GM18873 (cell line): ENCODE measurements around the gene SULT1B1.

Experiments used
- ATAC-seq: cut with Tn5 transposase; IDR thresholded peaks from one replicate; pipeline ENCODE4 v1.9.1; 2021; ENCODE audit warnings: mild to moderate bottlenecking, moderate library complexity, moderate number of reproducible peaks; ENCODE audit not compliant: unreplicated experiment, low FRiP score

Gene SULT1B1

DNA sequence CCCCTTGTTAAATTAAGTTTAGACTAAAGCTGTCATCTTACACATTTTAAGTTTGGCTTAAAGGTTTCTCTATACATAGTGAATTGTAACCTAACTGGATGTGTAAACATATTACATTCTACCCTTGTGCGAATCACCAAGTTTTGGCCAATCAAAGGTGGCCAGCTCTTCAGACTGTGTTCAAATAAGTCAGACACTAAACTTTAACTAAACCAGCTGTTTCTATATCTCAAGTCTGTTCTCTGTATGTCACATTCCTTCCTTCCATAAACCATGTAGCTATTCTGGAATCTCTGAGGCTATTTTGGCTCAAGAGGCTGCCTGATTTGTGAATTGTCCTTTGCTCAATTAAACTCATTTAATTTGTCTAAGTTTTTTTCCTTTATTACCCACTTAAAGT is 6.7 kb downstream of the SULT1B1 start:
- ATAC-seq, result no peak

DNA sequence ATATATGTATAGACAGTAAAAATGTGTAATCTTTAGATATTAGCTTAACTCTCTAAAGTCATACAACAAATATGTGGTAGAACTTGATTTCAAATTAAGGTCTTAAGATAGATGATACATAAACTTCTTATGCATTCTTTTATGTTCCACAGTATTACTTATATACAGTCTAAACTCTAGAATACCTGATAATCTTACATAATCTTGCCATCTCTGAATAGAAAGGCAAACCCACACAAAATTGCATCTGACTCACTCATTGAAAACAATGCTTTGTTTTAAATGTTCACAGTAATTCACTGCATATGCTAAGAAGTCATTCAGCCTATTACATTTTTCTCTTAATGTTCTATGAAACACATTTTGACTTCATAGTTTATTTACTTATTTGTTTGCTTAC is 10.1 kb downstream of the SULT1B1 start:
- ATAC-seq, result no peak

DNA sequence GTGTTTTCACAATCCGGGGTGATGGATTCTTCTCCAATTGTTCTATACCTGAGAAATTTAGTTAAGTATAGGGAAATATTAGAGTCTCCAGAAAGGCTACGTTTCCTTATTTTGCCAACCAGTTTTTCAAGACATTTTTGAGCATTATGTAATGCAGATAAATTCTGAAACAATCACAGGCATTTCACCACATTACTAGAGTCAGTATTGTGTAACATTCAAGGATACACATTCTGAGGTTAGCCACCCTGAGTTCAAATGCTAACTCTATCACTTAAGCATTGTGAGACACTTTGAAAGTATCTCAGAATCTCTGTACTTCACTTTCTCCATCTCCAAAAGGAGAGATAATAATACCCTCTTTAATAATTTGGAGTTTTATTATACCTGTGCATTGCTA is 10.6 kb downstream of the SULT1B1 start:
- no peak for ATAC-seq

DNA sequence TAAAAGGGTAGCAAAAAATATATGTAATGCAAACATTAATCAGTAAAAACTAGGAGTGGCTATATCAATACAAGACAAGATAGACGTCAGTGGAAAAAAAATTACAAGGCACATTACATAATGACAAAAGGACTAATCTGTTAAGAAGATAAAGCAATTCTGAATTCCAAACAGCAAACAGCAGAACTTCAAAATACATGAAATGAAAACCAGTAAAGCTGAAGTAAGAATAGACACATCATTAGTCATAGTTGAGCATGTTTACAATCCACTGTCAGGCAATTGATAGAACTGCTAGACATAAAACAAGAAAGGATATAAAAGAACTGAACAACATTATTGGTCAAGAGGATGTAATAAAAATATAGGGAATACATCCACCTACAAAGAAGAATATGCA is 12.2 kb downstream of the SULT1B1 start:
- ATAC-seq, result no peak

DNA sequence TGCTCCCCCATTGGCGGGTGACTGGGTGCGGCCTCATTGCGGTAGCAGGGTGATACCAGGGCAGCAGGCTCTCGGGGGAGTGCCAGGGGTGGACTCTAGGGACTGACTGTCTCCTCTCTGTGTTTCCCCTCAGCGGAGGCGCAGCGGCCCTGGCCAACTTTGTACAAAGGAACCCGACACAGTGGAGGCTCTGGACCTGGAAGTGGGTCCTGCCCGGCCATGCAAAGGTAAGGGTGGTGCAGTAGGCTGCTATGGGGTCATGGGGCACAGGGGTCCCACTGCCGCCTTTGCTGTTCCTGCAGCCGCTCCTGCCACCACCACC is 16.3 kb downstream of the SULT1B1 start:
- ATAC-seq, result no peak

DNA sequence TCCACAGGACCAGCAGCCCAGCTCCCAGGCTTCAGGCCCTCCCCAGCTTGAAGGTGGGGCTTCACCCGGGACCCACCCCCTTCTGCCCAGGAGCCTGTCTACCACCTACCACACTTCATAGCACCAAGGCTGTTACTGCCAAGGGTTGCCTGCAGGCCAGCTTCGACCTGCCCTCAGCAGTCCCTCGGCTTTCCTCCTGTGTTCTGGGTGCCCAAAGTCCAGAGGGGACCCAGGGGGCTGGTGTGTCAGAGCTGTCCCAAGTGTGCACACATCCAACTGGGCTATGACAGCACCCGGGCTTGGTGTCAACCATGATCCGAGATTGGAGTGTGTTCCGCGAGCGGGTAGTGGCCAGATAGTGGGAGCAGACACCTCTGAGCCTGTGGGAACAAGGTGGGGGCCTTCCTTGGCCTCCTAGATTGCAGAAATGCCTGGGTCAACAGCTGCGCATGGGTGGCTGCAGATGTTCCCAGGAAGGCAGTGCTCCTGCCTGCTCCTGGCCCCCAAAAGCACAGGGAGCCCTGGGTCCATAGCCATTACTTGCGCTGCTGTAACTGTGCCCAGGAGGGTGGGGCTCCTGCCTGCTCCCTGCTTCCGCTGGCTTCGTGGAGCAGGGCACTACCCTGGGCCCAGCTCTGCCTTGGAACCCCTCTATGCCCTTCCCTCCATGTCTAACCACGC is 16.8 kb downstream of the SULT1B1 start:
- ATAC-seq, result no peak

DNA sequence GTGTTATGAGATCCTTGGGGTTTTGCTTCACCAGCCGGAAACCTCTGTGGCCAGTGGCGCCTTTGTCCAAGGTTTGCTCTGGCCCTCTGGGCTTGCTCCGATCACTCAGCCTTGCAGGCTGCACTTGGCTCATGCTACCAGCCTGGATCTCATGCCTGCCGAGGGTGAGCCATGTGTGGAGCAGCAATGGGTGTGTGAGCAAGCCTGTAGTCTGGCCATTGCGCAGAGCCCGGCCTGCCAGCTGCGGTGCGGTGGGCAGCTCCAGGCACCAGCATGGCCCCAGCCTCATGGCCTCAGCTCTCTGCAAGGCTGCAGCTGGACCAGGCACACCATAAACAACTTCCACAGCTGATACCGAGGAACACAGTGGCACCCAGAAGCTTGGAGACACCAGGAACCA is 17.8 kb downstream of the SULT1B1 start:
- no peak for ATAC-seq

DNA sequence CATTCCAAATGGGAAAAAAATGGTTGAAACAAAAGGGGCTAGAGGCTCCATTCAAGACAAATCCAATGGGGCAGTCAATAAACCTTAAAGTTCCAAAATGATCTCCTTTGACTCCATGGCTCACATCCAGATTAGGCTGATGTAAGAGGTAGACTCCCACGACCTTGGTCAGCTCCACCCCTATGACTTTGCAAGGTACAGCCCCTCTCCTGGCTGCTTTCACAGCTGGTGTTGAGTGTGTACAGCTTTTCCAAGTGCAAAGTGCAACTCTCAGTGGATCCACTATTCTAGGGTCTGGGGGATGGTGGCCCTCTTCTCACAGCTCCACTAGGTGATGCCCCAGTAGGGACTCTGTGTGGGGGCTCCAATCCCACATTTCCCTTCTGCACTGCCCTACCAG is 21.5 kb downstream of the SULT1B1 start:
- no peak for ATAC-seq

DNA sequence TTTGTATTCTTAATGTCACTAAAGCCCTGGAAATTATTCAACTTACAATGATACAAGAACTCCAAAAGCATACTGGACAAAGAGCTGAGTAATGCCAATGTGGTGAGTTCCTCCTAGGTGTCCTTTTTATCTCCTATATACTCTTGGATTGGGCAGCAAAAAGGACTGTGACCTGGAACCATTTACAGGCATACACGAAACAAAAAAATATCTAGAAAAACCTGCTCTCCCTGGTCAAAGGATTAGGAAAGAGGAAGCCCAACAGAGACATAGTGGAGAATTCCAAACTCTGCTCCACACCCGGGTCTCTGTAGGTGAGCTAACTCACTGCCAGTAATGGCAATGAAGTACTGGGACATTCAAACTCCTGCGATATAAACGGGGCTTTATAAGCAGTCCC is 25.3 kb downstream of the SULT1B1 start:
- no peak for ATAC-seq

DNA sequence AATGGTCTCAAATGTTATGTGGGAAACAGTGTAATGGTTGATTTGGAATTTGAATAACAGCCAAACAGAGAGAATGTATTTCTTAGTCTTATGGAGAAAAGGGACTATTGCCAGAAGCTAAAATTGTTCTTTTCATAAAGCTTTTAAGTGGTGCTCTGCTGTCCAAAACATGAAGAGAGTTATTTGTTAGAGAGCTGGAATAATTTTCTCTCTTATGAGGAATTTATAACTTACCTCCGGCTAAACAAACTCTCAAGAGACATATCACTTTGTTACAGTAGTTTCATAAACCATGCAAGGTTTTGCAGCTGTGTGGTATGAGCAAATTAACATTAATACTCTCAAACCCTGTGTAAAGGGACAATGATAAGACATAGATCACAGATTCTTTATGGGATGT is 28.6 kb downstream of the SULT1B1 start:
- ATAC-seq, result no peak

DNA sequence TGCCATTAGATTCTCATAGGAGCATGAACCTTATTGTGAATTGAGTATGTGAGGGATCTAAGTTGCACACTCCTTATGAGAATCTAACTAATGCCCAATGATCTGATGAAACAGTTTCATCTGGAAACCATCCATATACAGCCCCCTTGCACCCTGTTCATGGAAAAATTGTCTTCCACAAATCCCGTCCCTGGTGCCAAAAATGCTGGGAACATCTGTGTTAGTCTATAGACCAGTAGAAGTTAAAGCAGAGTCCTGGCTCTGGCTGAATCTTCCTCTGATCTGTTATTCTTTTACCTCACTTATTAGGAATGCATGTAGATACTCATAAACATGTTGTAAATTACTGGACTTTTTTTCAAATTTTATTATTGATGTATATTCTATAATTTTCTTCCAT is 29.2 kb downstream of the SULT1B1 start:
- no peak for ATAC-seq

DNA sequence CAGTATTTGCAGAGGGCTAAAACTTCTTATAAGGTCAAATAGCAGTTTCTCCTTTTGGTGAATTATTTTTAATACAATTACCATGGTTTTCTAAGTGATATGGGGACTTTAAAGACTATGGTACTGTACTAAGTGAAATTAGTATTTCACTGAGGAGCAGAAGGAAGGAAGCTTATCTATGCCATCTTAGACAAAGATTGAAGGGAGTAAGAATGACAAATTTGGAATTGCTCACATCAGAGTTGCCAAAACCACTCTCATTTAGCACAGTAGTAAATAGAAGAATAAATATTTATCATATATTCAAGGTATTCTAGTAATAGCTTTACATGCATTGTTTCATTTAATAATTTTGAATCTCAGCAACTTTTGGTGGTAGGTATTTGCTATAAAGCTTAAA is 30.4 kb downstream of the SULT1B1 start:
- ATAC-seq, result no peak

DNA sequence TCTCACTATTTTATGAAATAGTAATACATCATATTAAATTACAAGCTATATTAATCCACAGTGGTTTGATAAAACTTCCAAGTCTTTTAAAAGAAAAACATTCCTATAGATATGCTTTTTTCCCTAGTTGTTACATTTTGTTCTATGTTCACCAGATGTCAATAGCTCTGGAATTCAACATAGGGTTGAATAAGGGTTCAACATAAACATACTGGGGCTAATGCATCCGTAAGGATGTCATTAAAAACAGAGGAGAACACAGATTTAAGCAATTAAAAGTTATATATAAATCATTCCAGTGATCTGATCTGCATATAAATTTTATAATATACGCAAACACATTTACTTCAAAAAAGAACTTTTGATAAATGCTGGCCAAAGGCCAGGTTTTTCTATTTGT is 32.5 kb downstream of the SULT1B1 start:
- no peak for ATAC-seq

DNA sequence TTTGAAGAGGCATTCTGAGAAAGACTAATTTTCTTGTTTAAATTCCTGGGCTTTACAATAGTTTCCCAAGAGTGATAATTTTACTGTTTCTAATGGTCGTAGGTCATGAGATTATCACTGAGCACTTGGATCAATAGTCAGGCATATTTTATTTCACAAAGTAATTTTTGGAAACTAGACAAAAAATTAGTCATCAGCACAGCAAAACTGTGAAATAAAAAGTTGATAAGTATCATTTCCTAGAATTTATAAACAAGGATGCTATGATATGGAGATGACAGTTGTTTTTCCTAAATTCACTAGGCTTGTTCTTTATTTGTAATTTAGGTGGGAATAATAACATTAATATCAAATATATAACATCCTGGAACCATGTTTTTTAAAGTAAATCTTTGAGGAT is 33.0 kb downstream of the SULT1B1 start:
- ATAC-seq, result no peak

DNA sequence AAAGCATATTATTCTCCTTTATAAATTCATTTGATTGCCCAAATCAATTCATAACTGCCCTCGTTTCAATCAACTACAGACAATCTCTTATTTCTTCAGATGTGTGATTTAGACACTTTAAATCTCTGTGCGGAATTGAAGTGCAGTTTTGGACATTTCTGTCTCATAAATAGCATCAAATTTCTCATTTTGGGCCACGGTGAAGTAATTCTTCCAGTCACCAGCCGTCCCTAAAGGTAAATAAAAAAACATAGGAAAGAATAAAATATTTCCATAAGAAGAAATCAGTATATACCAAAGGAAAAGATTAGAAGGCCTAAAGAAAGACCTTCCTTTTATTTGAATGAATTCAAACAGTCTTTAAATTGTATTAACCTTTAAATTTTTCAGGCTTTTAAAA is 33.4 kb downstream of the SULT1B1 start:
- no peak for ATAC-seq

DNA sequence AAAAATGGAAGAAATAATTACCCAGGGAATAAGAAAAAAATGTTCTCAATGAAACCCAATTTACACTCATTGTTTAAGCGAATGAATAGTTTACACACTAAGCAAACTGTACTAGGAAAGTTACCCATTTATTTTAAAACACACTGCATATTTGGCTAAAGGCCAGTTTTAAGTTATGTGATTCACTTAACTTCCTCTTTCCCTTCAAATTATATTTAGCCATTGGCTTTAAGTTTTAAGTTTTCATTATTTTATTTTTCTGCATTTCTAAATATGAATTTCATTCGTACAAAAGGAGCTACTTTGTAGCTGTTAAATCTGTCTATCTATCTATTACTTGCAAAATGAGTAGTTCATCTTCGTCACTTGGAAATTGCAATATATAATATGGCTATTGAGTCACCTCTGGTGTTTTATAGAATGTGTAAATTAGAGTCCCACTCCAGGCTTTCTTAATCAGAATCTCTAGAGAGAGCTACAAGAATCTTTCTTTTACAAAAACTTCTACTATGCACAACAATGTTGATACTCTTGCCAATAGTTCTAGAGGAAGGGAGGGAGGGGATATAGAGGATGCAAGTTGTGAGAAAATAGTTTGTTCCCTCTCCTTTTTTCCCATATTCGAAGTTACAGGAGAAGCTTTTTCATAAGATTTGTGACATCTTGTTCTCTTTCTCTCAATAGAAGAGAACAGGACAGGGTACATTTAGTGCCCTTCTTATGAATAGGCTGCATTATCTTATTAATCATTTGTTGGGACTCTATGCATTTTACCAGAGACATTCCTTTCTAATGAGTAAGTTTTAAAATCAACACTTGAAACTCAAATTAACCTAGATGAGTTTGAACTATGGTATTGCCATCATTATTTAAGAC is 41.8 kb downstream of the SULT1B1 start:
- ATAC-seq, result no peak

DNA sequence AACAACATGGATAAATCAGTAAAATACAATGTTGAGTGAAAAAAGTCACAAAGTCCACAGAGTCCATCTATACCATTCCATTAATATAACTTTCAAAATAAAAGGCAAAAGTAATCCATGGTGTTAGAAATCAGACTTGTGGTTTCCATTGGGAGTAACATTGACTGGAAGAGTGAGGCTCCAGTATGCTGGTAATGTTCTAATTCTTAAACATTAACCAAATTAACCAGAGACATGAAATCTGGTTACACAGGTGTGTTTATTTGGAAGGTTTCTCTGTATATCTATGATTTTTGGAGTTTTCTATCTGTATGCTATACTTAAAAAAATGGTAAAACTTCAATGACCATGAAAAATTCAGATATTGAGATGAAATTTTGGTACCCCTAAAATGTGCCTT is 42.6 kb downstream of the SULT1B1 start:
- no peak for ATAC-seq

DNA sequence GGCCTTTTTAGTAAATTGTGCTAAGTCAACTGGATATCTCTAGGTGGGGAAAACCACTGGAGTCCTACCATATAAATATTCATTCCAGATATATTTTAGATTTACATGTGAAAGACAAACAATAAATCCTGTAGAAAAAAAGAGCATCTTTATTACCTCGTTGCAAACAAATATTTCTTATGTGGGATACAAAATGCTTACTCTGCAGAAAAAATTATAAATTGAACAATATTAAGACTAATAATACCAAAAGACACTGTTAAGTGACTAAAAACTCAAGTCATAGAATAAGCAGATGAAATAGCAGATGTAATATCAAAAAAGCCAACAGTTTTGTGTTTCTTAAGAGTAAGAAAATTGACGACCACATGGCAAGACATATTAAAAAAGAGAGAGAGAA is 43.8 kb downstream of the SULT1B1 start:
- ATAC-seq, result no peak

DNA sequence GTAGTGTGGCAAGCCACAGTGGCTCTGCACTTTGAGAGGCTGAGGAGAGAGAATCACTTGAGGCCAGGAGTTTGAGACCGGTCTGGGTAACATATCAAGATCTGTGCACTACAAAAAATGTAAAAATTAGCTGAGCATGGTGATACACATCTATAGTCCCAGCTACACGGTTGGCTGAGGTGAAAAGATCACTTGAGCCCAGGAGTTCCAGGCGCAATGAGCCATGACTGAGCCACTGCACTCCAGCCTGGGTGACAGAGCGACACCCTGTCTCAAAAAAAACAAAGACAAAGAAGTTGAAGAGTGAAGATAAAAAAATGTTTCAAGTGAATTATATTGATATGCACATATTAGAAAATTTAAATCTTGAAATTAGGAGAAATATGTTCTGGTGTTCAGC is 46.3 kb downstream of the SULT1B1 start:
- ATAC-seq, result no peak

DNA sequence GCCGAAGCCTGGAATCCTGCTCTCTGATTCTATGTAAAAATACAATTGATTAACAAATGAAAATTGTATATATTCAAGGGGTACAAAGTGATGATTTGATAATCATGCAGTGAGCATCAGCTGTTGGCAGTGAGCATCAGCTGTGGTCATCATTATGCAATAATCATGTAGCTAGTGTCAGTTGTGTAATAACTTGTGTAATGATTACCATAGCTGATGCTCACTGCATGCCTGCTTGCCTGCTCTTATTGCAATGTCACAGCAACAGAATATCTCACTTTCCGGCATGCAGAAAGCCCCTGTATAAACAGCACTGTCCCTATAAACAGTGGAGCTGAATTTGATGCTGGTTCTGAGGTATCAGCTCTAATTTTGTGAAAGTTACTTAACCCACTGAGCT is 46.8 kb downstream of the SULT1B1 start:
- ATAC-seq, result no peak

DNA sequence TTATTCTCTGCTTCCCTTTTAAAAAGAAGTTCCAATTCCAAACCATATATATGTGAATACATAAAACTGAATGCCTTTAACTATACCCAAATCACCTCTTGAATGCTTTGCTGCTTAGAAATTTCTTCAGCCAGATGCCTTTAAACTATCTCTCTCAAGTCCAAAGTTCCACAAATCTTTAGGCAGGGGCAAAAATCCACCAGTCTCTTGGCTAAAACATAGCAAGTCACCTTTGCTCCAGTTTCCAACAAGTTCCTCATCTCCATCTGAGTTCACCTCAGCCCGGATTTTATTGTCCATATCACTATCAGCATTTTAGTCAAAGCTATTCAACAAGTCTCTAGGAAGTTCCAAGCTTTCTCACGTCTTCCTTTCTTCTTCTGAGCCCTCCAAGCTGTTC is 49.8 kb downstream of the SULT1B1 start:
- ATAC-seq, result no peak

DNA sequence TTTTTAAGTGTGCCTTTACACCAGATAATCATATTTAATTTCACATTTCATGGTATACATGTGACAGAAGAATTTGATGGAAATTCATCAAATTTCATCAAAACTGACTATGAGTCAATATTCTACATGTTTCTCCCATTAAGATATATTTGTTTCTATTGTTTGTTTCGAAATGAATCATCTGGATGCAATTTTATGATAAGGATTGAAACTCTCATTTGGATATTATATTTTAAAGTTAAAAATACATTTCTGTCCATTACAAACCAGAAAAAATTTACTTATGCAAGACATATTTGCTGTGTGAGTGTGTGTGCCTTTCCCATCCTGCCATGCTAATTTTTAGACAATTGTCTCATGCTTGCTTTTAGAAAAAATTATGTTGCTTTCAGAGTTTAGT is 52.2 kb downstream of the SULT1B1 start:
- no peak for ATAC-seq
